GM12891 (cell line): Measurements from ENCODE around the gene REC8.

Experiments used
- POLR2A ChIP-seq: IDR thresholded peaks from 2 replicates; pipeline ENCODE4 v1.6.1; 2011; ENCODE audit warnings: low read depth, low read length, control low read depth
- POLR2AphosphoS5 ChIP-seq: IDR thresholded peaks from 2 replicates; pipeline ENCODE4 v1.6.1; 2011; ENCODE audit warnings: low read depth, low read length, control low read depth
- SPI1 ChIP-seq: IDR thresholded peaks from 2 replicates; pipeline ENCODE4 v1.6.1; 2011; ENCODE audit warnings: low read depth, low read length, control low read depth
- TAF1 ChIP-seq: IDR thresholded peaks from 2 replicates; pipeline ENCODE4 v1.6.1; 2011; ENCODE audit warnings: low read depth, low read length, control low read depth

- TF ChIP-seq POLR2A (no peak), POLR2AphosphoS5 (no peak), TAF1 (no peak), SPI1 (no peak)
Measured at GRCh38 chr14:24179961-24180796, 8.3 kb downstream of the REC8 start.
